Measurements from ENCODE around the gene USP47.

The USP47 gene

GRCh38 chr11:11969380-11970215, 127.8 kb downstream of the USP47 start:
- H3K27me3 ChIP-seq = no peaks in the 10 kb centered on the region
- H3K9me3 ChIP-seq = no peaks in the 10 kb centered on the region
- TF ChIP-seq CTCF (IDR thresholded peaks at IDR 0.05) = no peak
- no peak overlapping the region for H3K4me3 ChIP-seq
- DNase-seq = no peak
- intact Hi-C loops (cut with DNase I; ENCODE audit: low total_unique reads) = no loop called here
- peaks cover 0 to 39% (median 16%) of the 10 kb centered on the region in 3 donors for H3K36me3 ChIP-seq
- peak overlapping the region; percentile 16 to 36 for H3K27ac ChIP-seq
- H3K4me1 ChIP-seq = peaks cover 7 to 46% (median 36%) of the 10 kb centered on the region in 4 donors

GRCh38 chr11:11970556-11970955, 128.8 kb downstream of the USP47 start:
- no peak overlapping the region for H3K27ac ChIP-seq
- peaks cover 0 to 29% (median 9%) of the 10 kb centered on the region in 3 donors for H3K36me3 ChIP-seq
- H3K4me1 ChIP-seq = peaks cover 7 to 55% (median 39%) of the 10 kb centered on the region in 4 donors
- DNase-seq = no peak
- no peaks in the 10 kb centered on the region for H3K27me3 ChIP-seq
- H3K9me3 ChIP-seq = no peaks in the 10 kb centered on the region
- intact Hi-C loops (cut with DNase I; ENCODE audit: low total_unique reads) = no loop called here
- no peak overlapping the region for H3K4me3 ChIP-seq
- TF ChIP-seq CTCF (IDR thresholded peaks at IDR 0.05) = no peak

- Histone ChIP-seq H3K27me3 (no peaks in the 10 kb centered on the region), H3K9me3 (no peaks in the 10 kb centered on the region), H3K4me1 (peaks cover 7 to 70% (median 52%) of the 10 kb centered on the region in 4 donors), H3K27ac (peak overlapping the region; percentile 72 to 83), H3K4me3 (no peak overlapping the region), H3K36me3 (peaks cover 0 to 15% (median 0%) of the 10 kb centered on the region in 3 donors)
- intact Hi-C loops (cut with DNase I; ENCODE audit: low total_unique reads) = no loop called here
- no peak for DNase-seq
- TF ChIP-seq CTCF (IDR thresholded peaks at IDR 0.05) = no peak
These were observed 130.3 kb downstream of the USP47 start for GRCh38 chr11:11971906-11972547.

- H3K9me3 ChIP-seq = no peaks in the 10 kb centered on the region
- H3K36me3 ChIP-seq = peaks cover 0 to 7% (median 0%) of the 10 kb centered on the region in 3 donors
- no peaks in the 10 kb centered on the region for H3K27me3 ChIP-seq
- intact Hi-C loops (cut with DNase I; ENCODE audit: low total_unique reads) = no loop called here
- no peak overlapping the region for H3K4me3 ChIP-seq
- peaks cover 7 to 78% (median 60%) of the 10 kb centered on the region in 4 donors for H3K4me1 ChIP-seq
- TF ChIP-seq CTCF (IDR thresholded peaks at IDR 0.05) = no peak
- H3K27ac ChIP-seq = peak overlapping the region; percentile 72 to 83
- DNase-seq = no peak
These were observed 131.1 kb downstream of the USP47 start for GRCh38 chr11:11972730-11973341.

GRCh38 chr11:11973361-11973800, 131.6 kb downstream of the USP47 start:
- Histone ChIP-seq H3K4me3 (no peak overlapping the region), H3K36me3 (peaks cover 0 to 1% (median 0%) of the 10 kb centered on the region in 3 donors), H3K4me1 (peaks cover 7 to 83% (median 64%) of the 10 kb centered on the region in 4 donors), H3K27ac (peak overlapping the region; percentile 72 to 83), H3K9me3 (no peaks in the 10 kb centered on the region), H3K27me3 (no peaks in the 10 kb centered on the region)
- intact Hi-C loops (cut with DNase I; ENCODE audit: low total_unique reads) = no loop called here
- peak; percentile 87 to 93 for DNase-seq
- no peak for TF ChIP-seq CTCF (IDR thresholded peaks at IDR 0.05)

Data from tibial artery (tissue), 4 donors.